ENCODE measurements around the gene MUC12. TPM values are rescaled to one million over a fixed set of nuclear protein-coding genes. Genes with fewer than 3 reads are reported as not detected.

Gene MUC12
- total and polyA plus RNA-seq, 2 of the 4 experiments (the other 2 are of a cell fraction), result 4.0 TPM; not detected in 1

- no peak overlapping the region for H2BK120ac ChIP-seq (ENCODE audit: low read depth, low read length)
- no peak overlapping the region for H2AK9ac ChIP-seq (replicated peaks; ENCODE audit: low read depth, low read length, poor library complexity)
- H2BK15ac ChIP-seq (ENCODE audit: low read depth, low read length), result no peak overlapping the region
- no peak overlapping the region for H4K91ac ChIP-seq (ENCODE audit: insufficient read depth, low read depth, low read length)
- no peak overlapping the region for H3K9ac ChIP-seq (ENCODE audit: low read depth, low read length)
- H4K20me1 ChIP-seq (ENCODE audit: insufficient read depth, low read length), result no peaks in the 10 kb centered on the region
- H4K8ac ChIP-seq (ENCODE audit: low read depth in 2 of 2, low read length in 2 of 2), result no peak overlapping the region
- no peak overlapping the region for H3K27ac ChIP-seq (ENCODE audit: insufficient read depth, low read length)
- no peak overlapping the region for H3K4me2 ChIP-seq (ENCODE audit: low read depth, low read length)
- H3K4me3 ChIP-seq (ENCODE audit: insufficient read depth, low read depth, low read length), result no peak overlapping the region
- H2AK5ac ChIP-seq (ENCODE audit: low read depth, low read length), result no peak overlapping the region
- H2BK5ac ChIP-seq (ENCODE audit: low read depth, low read length, poor library complexity, severe bottlenecking), result no peak overlapping the region
- no peak overlapping the region for H2BK20ac ChIP-seq (ENCODE audit: low read depth, low read length)
- in situ Hi-C loops (cut with MboI; ENCODE audit: low sequenced_read_pairs) (loop anchor here (25.0 kb wide), 1 partner anchor 510 kb away; no protein-coding TSS in a partner anchor), intact Hi-C loops (cut with micrococcal nuclease) (no loop called here), dilution Hi-C loops (cut with HindIII; ENCODE audit: low sequenced_read_pairs, unreplicated experiment) (no loop called here)
- no peak overlapping the region for H3K23ac ChIP-seq (ENCODE audit: low read depth, low read length)
- no peaks in the 10 kb centered on the region for H3K79me1 ChIP-seq (ENCODE audit: low read depth in 1 of 2, low read length in 2 of 2)
- DNase-seq (no peak), ATAC-seq (ENCODE audit: low read depth) (no peak)
- H3K27me3 ChIP-seq (ENCODE audit: control insufficient read depth, insufficient read depth, low read length), result peaks cover 48% of the 10 kb centered on the region
- no peak overlapping the region for H4K5ac ChIP-seq (ENCODE audit: low read depth, low read length)
- 20% methylated on average over 2 of the region's 2 CpGs; no CpG with 5 or more reads in 1 of the 2 experiments for WGBS, 2 experiments (ENCODE audit: extremely low coverage in 2 of 2, insufficient read length in 1 of 2)
- ChIA-PET CTCF (no interaction called here), POLR2A (ENCODE audit: unreplicated experiment) (no interaction called here)
- peaks cover 3% of the 10 kb centered on the region; the same call in 1 of the 2 replicates for H3K9me3 ChIP-seq (ENCODE audit: control insufficient read depth, insufficient read depth, low read length)
- H3K18ac ChIP-seq (ENCODE audit: low read depth, low read length), result no peak overlapping the region
- TF ChIP-seq NFE2L2 (IDR thresholded peaks at IDR 0.05; ENCODE audit: low read depth, low read length) (no peak), POLR2A (IDR thresholded peaks at IDR 0.05; ENCODE audit: low read depth, low read length) (no peak), RAD21 (IDR thresholded peaks at IDR 0.05; ENCODE audit: low read length) (no peak), SMC3 (IDR thresholded peaks at IDR 0.05; ENCODE audit: low read depth, low read length) (no peak)
- no TSS peak for BruUV-seq (replicated peaks)
- no peaks in the 10 kb centered on the region for H3K36me3 ChIP-seq (ENCODE audit: control insufficient read depth, insufficient read depth, low read length)
- H3K4me1 ChIP-seq (ENCODE audit: control insufficient read depth, insufficient read depth, low read length), result no peaks in the 10 kb centered on the region
- peaks cover 4% of the 10 kb centered on the region; the same call in 1 of the 2 replicates for H3K9me1 ChIP-seq (ENCODE audit: insufficient read depth, low read length)
- H3K56ac ChIP-seq (ENCODE audit: extremely low read depth, insufficient read depth, low read length), result no peak overlapping the region
- no peak overlapping the region for H2AFZ ChIP-seq (replicated peaks; ENCODE audit: low read length, poor library complexity)
- H3K4ac ChIP-seq (ENCODE audit: low read depth, low read length), result no peak overlapping the region
- no peak overlapping the region for H3K14ac ChIP-seq (replicated peaks; ENCODE audit: low read depth, low read length)
These were observed 16.7 kb upstream of the MUC12 start for GRCh38 chr7:100952641-100953040.

Measured in IMR-90 (cell line).